Measurements from ENCODE around the gene CAP2. TPM values are rescaled to one million over a fixed set of nuclear protein-coding genes. Genes with fewer than 3 reads are reported as not detected.

The CAP2 gene
- total RNA-seq, 1 experiment from 2014 or later, result 11.5 TPM

- Histone ChIP-seq H3K4me1 (ENCODE audit: insufficient read depth, low read length) (no peaks in the 10 kb centered on the region; the same call in 1 of the 2 replicates), H3K4ac (ENCODE audit: low read depth, low read length) (no peak overlapping the region), H3K27me3 (ENCODE audit: insufficient read depth, low read length) (no peaks in the 10 kb centered on the region), H3K79me1 (ENCODE audit: insufficient read depth, low read depth, low read length, poor library complexity, severe bottlenecking) (no peaks in the 10 kb centered on the region), H2BK120ac (ENCODE audit: low read depth, low read length, poor library complexity, severe bottlenecking) (no peak overlapping the region), H3K14ac (ENCODE audit: insufficient read depth, low read length) (no peak overlapping the region), H4K91ac (ENCODE audit: insufficient read length, low read depth, low read length) (no peak overlapping the region), H3T11ph (ENCODE audit: low read length) (no peak overlapping the region), H4K5ac (ENCODE audit: insufficient read length, low read depth, low read length) (no peak overlapping the region), H2BK12ac (ENCODE audit: insufficient read length, low read depth, low read length) (no peak overlapping the region), H2AK5ac (ENCODE audit: insufficient read length, low read length) (no peak overlapping the region), H3K23ac (ENCODE audit: insufficient read length, low read depth, low read length) (no peak overlapping the region), H3K18ac (ENCODE audit: insufficient read length, low read depth, low read length) (no peak overlapping the region), H3K9me3 (ENCODE audit: control insufficient read depth, low read depth, low read length) (no peaks in the 10 kb centered on the region), H3K9ac (ENCODE audit: extremely low read depth, insufficient read length, low read length) (no peak overlapping the region), H3K79me2 (ENCODE audit: insufficient read depth, low read length) (no peaks in the 10 kb centered on the region), H4K20me1 (ENCODE audit: control insufficient read depth, insufficient read depth, insufficient read length) (no peaks in the 10 kb centered on the region), H3K27ac (ENCODE audit: insufficient read length, low read depth, low read length) (no peak overlapping the region), H2BK15ac (ENCODE audit: low read depth, low read length) (no peak overlapping the region), H4K8ac (replicated peaks; ENCODE audit: insufficient read length, low read depth, low read length) (no peak overlapping the region), H2BK5ac (ENCODE audit: insufficient read length, low read length) (no peak overlapping the region), H2AFZ (ENCODE audit: low read length) (no peak overlapping the region), H3K4me2 (ENCODE audit: insufficient read depth, insufficient read length, low read length) (no peak overlapping the region), H3K56ac (ENCODE audit: insufficient read length, low read depth, low read length) (no peak overlapping the region), H2BK20ac (ENCODE audit: low read depth, low read length, poor library complexity, severe bottlenecking) (no peak overlapping the region), H3K23me2 (ENCODE audit: insufficient read length, low read depth, low read length, poor library complexity, severe bottlenecking) (no peaks in the 10 kb centered on the region)
- no peak for TF ChIP-seq CTCF (conservative IDR thresholded peaks at IDR 0.05)
- Mint-ChIP-seq H3K9me3 (no peaks in the 10 kb centered on the region; a peak in 1 of 5 replicates), H3K4me1 (peaks cover 10 to 12% of the 10 kb centered on the region in 2 experiments), H3K36me3 (ENCODE audit: insufficient read depth in 1 of 3, low read depth in 3 of 3) (peaks cover 2 to 3% (median 2%) of the 10 kb centered on the region in 3 experiments; a peak in 2 of 7 replicates), H3K4me3 (no peak overlapping the region), H3K27me3 (ENCODE audit: low read depth) (no peaks in the 10 kb centered on the region), H3K27ac (no peak overlapping the region)
- no peak for DNase-seq
- no CpG with 5 or more reads among the region's 7 CpGs for WGBS (ENCODE audit: extremely low coverage, insufficient read length, low lambda C conversion rate)
These were observed 85.0 kb downstream of the CAP2 start for GRCh38 chr6:17478223-17478907.
